Mammary epithelial cell (primary cell): ENCODE measurements around the gene TAGLN2.

Source experiments
- CTCF ChIP-seq, 2 donors: IDR thresholded peaks in 1 of 2; conservative IDR thresholded peaks in 1 of 2; 2 replicates each; pipeline ENCODE4 v1.5.1; 2011 to 2012; ENCODE audit warnings: inconsistent platforms in 2 of 2, low read length in 2 of 2, mild to moderate bottlenecking in 2 of 2, control low read depth in 1 of 2, low read depth in 1 of 2; ENCODE audit not compliant: insufficient read depth in 1 of 2; ENCODE audit errors: extremely low read depth in 1 of 2
- EZH2 ChIP-seq: IDR thresholded peaks from 2 replicates; pipeline ENCODE4 v1.6.1; 2012; ENCODE audit warnings: low read length, inconsistent platforms, borderline replicate concordance

DNA sequence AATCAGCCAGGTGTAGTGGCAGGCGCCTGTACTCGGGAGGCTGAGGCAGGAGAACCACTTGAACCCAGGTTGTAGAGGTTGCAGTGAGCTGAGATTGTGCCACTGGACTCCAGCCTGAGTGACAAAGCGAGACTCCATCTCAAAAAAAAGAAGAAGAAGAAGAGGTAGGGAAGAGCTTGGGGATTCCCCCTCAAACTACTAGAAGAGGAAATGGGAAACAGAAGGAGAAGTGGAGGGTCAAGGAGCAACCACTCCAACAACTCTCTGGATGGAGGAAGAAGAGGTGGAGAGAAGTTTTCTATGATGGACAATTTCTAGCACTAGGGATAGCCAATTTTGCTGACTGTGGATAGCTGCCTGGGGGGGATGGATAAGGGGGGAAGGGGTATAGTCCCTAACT, 43.6 kb upstream of the TAGLN2 start:
- TF ChIP-seq CTCF (conservative IDR thresholded peaks at IDR 0.05 in 1 of 2, IDR thresholded peaks at IDR 0.05 in 1 of 2; ENCODE audit: extremely low read depth in 1 of 2, insufficient read depth in 1 of 2, low read depth in 1 of 2, low read length in 2 of 2) (no peak), EZH2 (no peak)
